SK-N-SH treated with all-trans-retinoic acid at 6 μM for 48 hours (cell line): ENCODE measurements around the gene PSMD14.

ENCODE experiments used
- GLIS3 ChIP-seq: fragments of 250-450 bp; sonication (Bioruptor Pico); IDR thresholded peaks from 2 replicates; pipeline ENCODE4 v1.5.0; 2020; ENCODE audit warnings: mild to moderate bottlenecking, moderate library complexity
- ISL1 ChIP-seq: fragments of 250-450 bp; sonication (Bioruptor Pico); IDR thresholded peaks from 2 replicates; pipeline ENCODE4 v2.1.2; 2022; ENCODE audit warnings: mild to moderate bottlenecking, moderate library complexity
- OSR1 ChIP-seq: fragments of 250-450 bp; sonication (Bioruptor Pico); IDR thresholded peaks from 2 replicates; pipeline ENCODE4 v1.8.0; 2022; ENCODE audit warnings: moderate library complexity, mild to moderate bottlenecking, inconsistent platforms
- POU6F1 ChIP-seq: fragments of 250-450 bp; sonication (Bioruptor Pico); IDR thresholded peaks from 2 replicates; pipeline ENCODE4 v1.8.0; 2021; ENCODE audit warnings: low read depth, mild to moderate bottlenecking, moderate library complexity, borderline replicate concordance
- RARB ChIP-seq: fragments of 250-450 bp; sonication (Bioruptor Pico); IDR thresholded peaks from 2 replicates; pipeline ENCODE4 v1.8.0; 2021; ENCODE audit warnings: mild to moderate bottlenecking, moderate library complexity
- TCF4 ChIP-seq: fragments of 250-450 bp; sonication (Bioruptor Pico); IDR thresholded peaks from 2 replicates; pipeline ENCODE4 v1.8.0; 2021; ENCODE audit warnings: mild to moderate bottlenecking, moderate library complexity, borderline replicate concordance
- TOX ChIP-seq: fragments of 250-450 bp; sonication (Bioruptor Pico); IDR thresholded peaks from 2 replicates; pipeline ENCODE4 v1.8.0; 2021; ENCODE audit warnings: mild to moderate bottlenecking, moderate library complexity, borderline replicate concordance
- ZC3H10 ChIP-seq: fragments of 250-450 bp; sonication (Bioruptor Pico); IDR thresholded peaks from 2 replicates; pipeline ENCODE4 v1.5.1; 2021; ENCODE audit warnings: mild to moderate bottlenecking, moderate library complexity
- ZFP3 ChIP-seq: fragments of 250-450 bp; sonication (Bioruptor Pico); IDR thresholded peaks from 2 replicates; pipeline ENCODE4 v1.5.0; 2020; ENCODE audit warnings: mild to moderate bottlenecking, moderate library complexity
- ZFP30 ChIP-seq: fragments of 450-650 bp; formaldehyde crosslinking; IDR thresholded peaks from 2 replicates; pipeline ENCODE4 v1.5.0; 2022; ENCODE audit warnings: mild to moderate bottlenecking, moderate library complexity
- ZNF565 ChIP-seq: fragments of 450-650 bp; formaldehyde crosslinking; conservative IDR thresholded peaks from 2 replicates; pipeline ENCODE4 v1.5.0; 2020; ENCODE audit warnings: low read depth, mild to moderate bottlenecking, moderate library complexity
- ZNF70 ChIP-seq: fragments of 450-650 bp; formaldehyde crosslinking; IDR thresholded peaks from 2 replicates; pipeline ENCODE4 v1.5.0; 2020; ENCODE audit warnings: mild to moderate bottlenecking, moderate library complexity

- TF ChIP-seq ZNF565 (no peak), OSR1 (CRISPR knock-in tag) (no peak), ZFP30 (no peak), GLIS3 (no peak), TOX (no peak), ZNF70 (CRISPR knock-in tag) (no peak), POU6F1 (no peak), TCF4 (no peak), RARB (CRISPR knock-in tag) (no peak), ZC3H10 (CRISPR knock-in tag) (no peak), ZFP3 (CRISPR knock-in tag) (0 out of 2 replicates have a peak, but pooled peaks have one; percentile 30), ISL1 (no peak)
Measured at GRCh38 chr2:161308178-161308955, at the start of gene PSMD14.
